Measurements from ENCODE around the gene NALCN.

Gene NALCN

GRCh38 chr13:101013245-101013644 is 403.1 kb downstream of the NALCN start:
- no peak for DNase-seq

- no peak for DNase-seq
These were observed 406.2 kb downstream of the NALCN start for GRCh38 chr13:101010100-101010499.

- no peak for DNase-seq
These were observed 409.1 kb downstream of the NALCN start for GRCh38 chr13:101007245-101007644.

All from femur (tissue), 1 donor.